Measurements from ENCODE around the gene PHF20. TPM values are rescaled to one million over a fixed set of nuclear protein-coding genes. Genes with fewer than 3 reads are reported as not detected.
A peak's percentile ranks its signal among the peaks of the same experiment; 100 is the strongest.
"Not testable (repeated sequence)": the region's sequence is repeated elsewhere in the genome, so short reads cannot be mapped to it uniquely, and the experiment has no call there.

PHF20 gene
- total RNA-seq, 1 donor from 2014 or later: 101 TPM

DNA sequence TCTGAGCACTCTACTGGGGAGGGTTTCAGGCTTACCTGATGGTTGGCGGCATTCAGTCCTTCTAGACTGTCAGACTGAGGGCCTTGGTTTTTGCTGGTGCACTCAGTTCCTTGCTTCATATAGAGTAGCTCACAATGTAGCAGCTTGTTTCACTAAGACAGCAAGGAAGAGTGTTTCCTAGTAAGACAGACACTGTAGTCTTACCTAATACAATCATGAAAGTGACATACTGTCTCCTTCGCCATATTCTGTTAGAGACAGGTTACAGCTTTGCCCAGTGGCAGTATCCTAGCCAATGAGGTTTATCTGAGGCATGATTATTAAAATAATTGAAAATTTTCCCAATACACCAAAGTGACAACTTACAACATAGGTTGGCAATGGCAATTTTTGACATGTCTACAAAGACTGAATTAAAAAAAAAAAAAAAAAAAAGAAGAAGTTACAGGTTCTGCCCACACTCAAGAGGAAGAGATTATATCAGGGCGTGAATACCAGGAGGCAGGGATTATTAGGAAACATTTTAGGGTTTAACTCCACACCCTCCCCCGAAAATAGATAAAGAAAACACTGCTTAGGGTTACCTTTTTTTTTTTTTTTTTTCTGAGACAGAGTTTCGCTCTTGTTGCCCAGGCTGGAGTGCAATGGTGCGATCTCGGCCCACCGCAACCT, 115.7 kb downstream of the PHF20 start:
- Mint-ChIP-seq H3K27me3 (ENCODE audit: unreplicated experiment) (peaks cover 4% of the 10 kb centered on the region), H3K27ac (ENCODE audit: unreplicated experiment) (no peak overlapping the region), H3K9me3 (ENCODE audit: unreplicated experiment) (no peaks in the 10 kb centered on the region), H3K4me3 (ENCODE audit: unreplicated experiment) (no peak overlapping the region), H3K4me1 (ENCODE audit: unreplicated experiment) (no peaks in the 10 kb centered on the region), H3K36me3 (ENCODE audit: low read depth, unreplicated experiment) (peaks cover 8% of the 10 kb centered on the region)
- TF ChIP-seq, protein P1, sequence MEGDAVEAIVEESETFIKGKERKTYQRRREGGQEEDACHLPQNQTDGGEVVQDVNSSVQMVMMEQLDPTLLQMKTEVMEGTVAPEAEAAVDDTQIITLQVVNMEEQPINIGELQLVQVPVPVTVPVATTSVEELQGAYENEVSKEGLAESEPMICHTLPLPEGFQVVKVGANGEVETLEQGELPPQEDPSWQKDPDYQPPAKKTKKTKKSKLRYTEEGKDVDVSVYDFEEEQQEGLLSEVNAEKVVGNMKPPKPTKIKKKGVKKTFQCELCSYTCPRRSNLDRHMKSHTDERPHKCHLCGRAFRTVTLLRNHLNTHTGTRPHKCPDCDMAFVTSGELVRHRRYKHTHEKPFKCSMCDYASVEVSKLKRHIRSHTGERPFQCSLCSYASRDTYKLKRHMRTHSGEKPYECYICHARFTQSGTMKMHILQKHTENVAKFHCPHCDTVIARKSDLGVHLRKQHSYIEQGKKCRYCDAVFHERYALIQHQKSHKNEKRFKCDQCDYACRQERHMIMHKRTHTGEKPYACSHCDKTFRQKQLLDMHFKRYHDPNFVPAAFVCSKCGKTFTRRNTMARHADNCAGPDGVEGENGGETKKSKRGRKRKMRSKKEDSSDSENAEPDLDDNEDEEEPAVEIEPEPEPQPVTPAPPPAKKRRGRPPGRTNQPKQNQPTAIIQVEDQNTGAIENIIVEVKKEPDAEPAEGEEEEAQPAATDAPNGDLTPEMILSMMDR (IDR thresholded peaks at IDR 0.05; ENCODE audit: unreplicated experiment): no peak
- no peak for DNase-seq (ENCODE audit: low spot score)

DNA sequence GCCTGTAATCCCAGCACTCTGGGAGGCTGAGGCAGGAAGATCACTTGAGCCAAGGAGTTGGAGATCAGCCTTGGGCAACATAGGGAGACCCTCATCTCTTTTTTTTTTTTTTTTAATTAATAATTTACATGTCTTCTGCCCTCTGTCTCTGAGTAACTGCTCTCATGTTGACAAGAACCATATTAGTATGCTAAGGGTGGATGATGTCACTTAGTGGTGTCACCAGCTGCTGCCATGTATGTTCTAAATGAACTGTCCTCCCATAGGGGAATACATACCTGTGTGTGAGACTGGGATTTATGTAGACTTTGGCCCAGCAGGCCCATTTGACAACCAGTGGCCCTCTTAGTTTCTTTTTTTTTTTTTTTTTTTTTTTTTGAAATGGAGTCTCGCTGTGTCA, 116.8 kb downstream of the PHF20 start:
- Mint-ChIP-seq H3K27me3 (ENCODE audit: unreplicated experiment) (peaks cover 4% of the 10 kb centered on the region), H3K27ac (ENCODE audit: unreplicated experiment) (no peak overlapping the region), H3K4me1 (ENCODE audit: unreplicated experiment) (no peaks in the 10 kb centered on the region), H3K4me3 (ENCODE audit: unreplicated experiment) (no peak overlapping the region), H3K36me3 (ENCODE audit: low read depth, unreplicated experiment) (peaks cover 7% of the 10 kb centered on the region), H3K9me3 (ENCODE audit: unreplicated experiment) (no peaks in the 10 kb centered on the region)
- no peak for DNase-seq (ENCODE audit: low spot score)
- TF ChIP-seq, protein P1 (IDR thresholded peaks at IDR 0.05; ENCODE audit: unreplicated experiment): no peak

DNA sequence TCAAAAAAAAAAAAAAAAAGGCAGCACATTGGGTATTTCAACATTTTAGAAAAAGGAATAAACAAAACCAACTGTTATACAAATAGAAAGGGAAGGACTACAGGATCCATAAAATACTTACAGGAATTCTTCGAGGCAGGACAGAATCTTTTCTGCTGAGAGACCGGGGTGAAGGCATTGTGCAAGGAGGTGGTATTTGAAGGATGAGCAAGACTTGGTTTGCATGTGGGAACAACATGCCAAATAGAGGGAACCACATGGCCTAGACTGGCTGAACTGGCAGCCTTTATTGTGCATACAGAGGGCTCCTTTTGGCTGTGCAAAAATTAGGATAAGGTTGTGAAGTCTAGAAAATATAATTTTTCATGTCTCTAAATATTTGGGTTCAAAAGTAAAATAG, 119.6 kb downstream of the PHF20 start:
- Mint-ChIP-seq H3K9me3 (ENCODE audit: unreplicated experiment) (no peaks in the 10 kb centered on the region), H3K27ac (ENCODE audit: unreplicated experiment) (peak overlapping the region; percentile 7), H3K36me3 (ENCODE audit: low read depth, unreplicated experiment) (no peaks in the 10 kb centered on the region), H3K4me3 (ENCODE audit: unreplicated experiment) (no peak overlapping the region), H3K27me3 (ENCODE audit: unreplicated experiment) (peaks cover 3% of the 10 kb centered on the region), H3K4me1 (ENCODE audit: unreplicated experiment) (no peaks in the 10 kb centered on the region)
- TF ChIP-seq, protein P1 (IDR thresholded peaks at IDR 0.05; ENCODE audit: unreplicated experiment): no peak
- DNase-seq (ENCODE audit: low spot score): no peak

DNA sequence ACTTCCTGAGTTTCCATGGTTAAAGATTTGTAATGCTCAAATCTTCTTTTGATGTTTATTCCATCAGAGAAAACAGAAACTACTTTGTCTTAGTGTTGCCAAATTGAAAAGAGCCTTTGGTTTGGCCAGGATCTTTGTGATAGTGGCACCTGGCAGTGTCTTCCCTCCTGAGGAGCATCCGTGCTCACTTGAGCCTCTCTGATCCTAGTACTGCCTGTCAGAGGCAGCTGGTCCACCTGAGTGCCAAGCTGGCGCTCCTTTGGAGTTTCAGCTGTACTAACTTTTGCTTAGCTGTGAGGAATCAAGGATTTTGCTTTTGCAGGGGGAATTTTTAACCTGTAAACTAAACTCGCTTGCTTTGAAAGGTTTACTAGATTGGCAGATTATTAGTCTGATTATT, 121.1 kb downstream of the PHF20 start:
- no peaks in the 10 kb centered on the region for H3K9me3 Mint-ChIP-seq (ENCODE audit: unreplicated experiment)
- H3K4me1 Mint-ChIP-seq (ENCODE audit: unreplicated experiment): no peaks in the 10 kb centered on the region
- H3K27ac Mint-ChIP-seq (ENCODE audit: unreplicated experiment): no peak overlapping the region
- H3K27me3 Mint-ChIP-seq (ENCODE audit: unreplicated experiment): no peaks in the 10 kb centered on the region
- H3K36me3 Mint-ChIP-seq (ENCODE audit: low read depth, unreplicated experiment): no peaks in the 10 kb centered on the region
- H3K4me3 Mint-ChIP-seq (ENCODE audit: unreplicated experiment): no peak overlapping the region
- no peak for DNase-seq (ENCODE audit: low spot score)
- TF ChIP-seq, protein P1 (IDR thresholded peaks at IDR 0.05; ENCODE audit: unreplicated experiment): no peak

DNA sequence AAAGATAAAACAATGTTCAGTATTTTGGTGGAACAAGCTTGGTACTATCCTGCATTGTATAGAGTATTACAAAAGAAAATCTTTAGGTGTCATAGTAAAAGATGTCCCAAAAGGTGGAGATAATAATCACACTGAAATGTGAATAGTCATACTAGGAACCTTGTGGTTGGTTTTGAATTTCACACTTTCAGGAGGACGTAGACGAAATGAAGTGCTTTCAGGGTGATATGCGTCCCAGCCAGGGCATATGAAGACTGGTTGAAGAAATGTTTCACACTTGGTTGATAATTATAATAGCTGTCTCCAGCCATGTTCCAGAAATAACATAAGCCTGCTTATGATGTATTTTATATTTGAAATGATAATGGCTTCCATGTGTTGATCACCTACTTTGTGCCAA, 122.1 kb downstream of the PHF20 start:
- no peak for DNase-seq (ENCODE audit: low spot score)
- TF ChIP-seq, protein P1 (IDR thresholded peaks at IDR 0.05; ENCODE audit: unreplicated experiment): no peak
- H3K9me3 Mint-ChIP-seq (ENCODE audit: unreplicated experiment): no peaks in the 10 kb centered on the region
- no peaks in the 10 kb centered on the region for H3K36me3 Mint-ChIP-seq (ENCODE audit: low read depth, unreplicated experiment)
- H3K27me3 Mint-ChIP-seq (ENCODE audit: unreplicated experiment): no peaks in the 10 kb centered on the region
- H3K4me1 Mint-ChIP-seq (ENCODE audit: unreplicated experiment): no peaks in the 10 kb centered on the region
- H3K27ac Mint-ChIP-seq (ENCODE audit: unreplicated experiment): no peak overlapping the region
- H3K4me3 Mint-ChIP-seq (ENCODE audit: unreplicated experiment): no peak overlapping the region

DNA sequence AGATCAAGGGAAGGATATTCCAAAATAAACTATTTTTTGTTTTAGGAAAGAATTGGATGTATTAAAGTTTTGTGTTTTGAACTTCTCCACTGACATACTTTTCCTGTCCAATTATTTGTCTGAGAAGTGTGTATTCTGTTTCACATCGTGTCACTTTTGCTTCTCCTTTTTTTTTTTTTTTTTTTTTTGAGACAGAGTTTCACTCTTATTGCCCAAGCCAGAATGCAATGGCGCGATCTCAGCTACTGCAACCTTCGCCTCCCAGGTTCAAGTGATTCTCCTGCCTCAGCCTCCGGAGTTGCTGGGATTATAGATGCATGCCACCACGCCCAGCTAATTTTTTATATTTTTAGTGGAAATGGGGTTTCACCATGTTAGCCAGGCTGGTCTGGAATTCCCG, 123.7 kb downstream of the PHF20 start:
- not testable (repeated sequence) for H3K27ac Mint-ChIP-seq (ENCODE audit: unreplicated experiment); H3K36me3 Mint-ChIP-seq (ENCODE audit: low read depth, unreplicated experiment); H3K4me1 Mint-ChIP-seq (ENCODE audit: unreplicated experiment); DNase-seq (ENCODE audit: low spot score); H3K4me3 Mint-ChIP-seq (ENCODE audit: unreplicated experiment); H3K9me3 Mint-ChIP-seq (ENCODE audit: unreplicated experiment); H3K27me3 Mint-ChIP-seq (ENCODE audit: unreplicated experiment)
